Peyer's patch (tissue), 4 donors: ENCODE data around the gene AGBL3. TPM values are rescaled to one million over a fixed set of nuclear protein-coding genes. Genes with fewer than 3 reads are reported as not detected.

Source experiments
- DNase-seq, 3 donors: peaks; one replicate each; pipeline ENCODE4 v3.0.0-alpha.2; 2017 to 2019
- H3K27ac ChIP-seq, 4 donors: fragments of 200-600 bp; sonication (generic); one replicate each; pipeline ENCODE4 v1.5.1; 2016 to 2019
- H3K27me3 ChIP-seq, 2 donors: fragments of 200-600 bp; sonication (generic); one replicate each; pipeline ENCODE4 v1.5.1; 2019
- H3K36me3 ChIP-seq, 3 donors: fragments of 200-600 bp; sonication (generic); one replicate each; pipeline ENCODE4 v1.5.1; 2016 to 2019
- H3K4me1 ChIP-seq, 4 donors: fragments of 200-600 bp; sonication (generic); one replicate each; pipeline ENCODE4 v1.5.1; 2016 to 2019
- H3K4me3 ChIP-seq, 4 donors: fragments of 200-600 bp; sonication (generic); 1 replicate in 3 of 4; 2 replicates in 1 of 4; pipeline ENCODE4 v1.5.1; 2016 to 2019; ENCODE audit warnings: mild to moderate bottlenecking in 1 of 4
- H3K9me3 ChIP-seq, 4 donors: fragments of 200-600 bp; sonication (generic); one replicate each; pipeline ENCODE4 v1.5.1; 2016 to 2019; ENCODE audit warnings: mild to moderate bottlenecking in 1 of 4
- POLR2A ChIP-seq, 2 donors: fragments of 450-650 bp; IDR thresholded peaks; one replicate each; pipeline ENCODE4 v1.5.1; 2017; ENCODE audit warnings: antibody characterized with exemption in 2 of 2, mild to moderate bottlenecking in 2 of 2, moderate library complexity in 2 of 2
- total RNA-seq, 4 donors: library from RNA; depleted of rRNA; stranded (reverse); fragments of >200 nt; gene quantifications; one replicate each; pipeline ENCODE4 v1.1.0, GENCODE V29; 2016
- TF ChIP-seq, protein P1 (sequence below), 6 experiments: fragments of 450-650 bp in 4 of 6; fragments of 200-600 bp in 2 of 6; sonication (generic) in 1 of 6; IDR thresholded peaks; one replicate each; pipeline ENCODE4 v1.5.1; 2017 to 2019; ENCODE audit warnings: antibody characterized with exemption in 6 of 6, mild to moderate bottlenecking in 3 of 6, moderate library complexity in 1 of 6

The AGBL3 gene
- total RNA-seq, 4 donors from 2014 or later, result 0.38 to 8.4 (median 4.3) TPM

GRCh38 chr7:135098391-135098790 lies 112.1 kb downstream of the AGBL3 start:
- Histone ChIP-seq H3K4me1 (no peaks in the 10 kb centered on the region), H3K4me3 (no peak overlapping the region), H3K36me3 (no peaks in the 10 kb centered on the region), H3K27me3 (no peaks in the 10 kb centered on the region), H3K9me3 (no peaks in the 10 kb centered on the region), H3K27ac (no peak overlapping the region)
- TF ChIP-seq POLR2A (IDR thresholded peaks at IDR 0.05), result no peak
- TF ChIP-seq, protein P1, sequence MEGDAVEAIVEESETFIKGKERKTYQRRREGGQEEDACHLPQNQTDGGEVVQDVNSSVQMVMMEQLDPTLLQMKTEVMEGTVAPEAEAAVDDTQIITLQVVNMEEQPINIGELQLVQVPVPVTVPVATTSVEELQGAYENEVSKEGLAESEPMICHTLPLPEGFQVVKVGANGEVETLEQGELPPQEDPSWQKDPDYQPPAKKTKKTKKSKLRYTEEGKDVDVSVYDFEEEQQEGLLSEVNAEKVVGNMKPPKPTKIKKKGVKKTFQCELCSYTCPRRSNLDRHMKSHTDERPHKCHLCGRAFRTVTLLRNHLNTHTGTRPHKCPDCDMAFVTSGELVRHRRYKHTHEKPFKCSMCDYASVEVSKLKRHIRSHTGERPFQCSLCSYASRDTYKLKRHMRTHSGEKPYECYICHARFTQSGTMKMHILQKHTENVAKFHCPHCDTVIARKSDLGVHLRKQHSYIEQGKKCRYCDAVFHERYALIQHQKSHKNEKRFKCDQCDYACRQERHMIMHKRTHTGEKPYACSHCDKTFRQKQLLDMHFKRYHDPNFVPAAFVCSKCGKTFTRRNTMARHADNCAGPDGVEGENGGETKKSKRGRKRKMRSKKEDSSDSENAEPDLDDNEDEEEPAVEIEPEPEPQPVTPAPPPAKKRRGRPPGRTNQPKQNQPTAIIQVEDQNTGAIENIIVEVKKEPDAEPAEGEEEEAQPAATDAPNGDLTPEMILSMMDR (IDR thresholded peaks at IDR 0.05), result no peak
- no peak for DNase-seq

- H3K27me3 ChIP-seq, result no peaks in the 10 kb centered on the region
- no peak overlapping the region for H3K27ac ChIP-seq
- no peaks in the 10 kb centered on the region for H3K9me3 ChIP-seq
- TF ChIP-seq, protein P1 (IDR thresholded peaks at IDR 0.05), result no peak
- no peak for TF ChIP-seq POLR2A (IDR thresholded peaks at IDR 0.05)
- H3K4me3 ChIP-seq, result no peak overlapping the region
- H3K36me3 ChIP-seq, result no peaks in the 10 kb centered on the region
- H3K4me1 ChIP-seq, result no peaks in the 10 kb centered on the region
- DNase-seq, result no peak
Observed at GRCh38 chr7:135100856-135101255, 114.5 kb downstream of the AGBL3 start.

GRCh38 chr7:135102372-135102771 lies 116.1 kb downstream of the AGBL3 start:
- H3K4me3 ChIP-seq, result no peak overlapping the region
- no peak for DNase-seq
- H3K9me3 ChIP-seq, result no peaks in the 10 kb centered on the region
- no peak overlapping the region for H3K27ac ChIP-seq
- TF ChIP-seq, protein P1 (IDR thresholded peaks at IDR 0.05), result no peak
- TF ChIP-seq POLR2A (IDR thresholded peaks at IDR 0.05), result no peak
- H3K36me3 ChIP-seq, result no peaks in the 10 kb centered on the region
- no peaks in the 10 kb centered on the region for H3K4me1 ChIP-seq
- no peaks in the 10 kb centered on the region for H3K27me3 ChIP-seq

- no peak for DNase-seq
- Histone ChIP-seq H3K9me3 (no peaks in the 10 kb centered on the region), H3K27me3 (no peaks in the 10 kb centered on the region), H3K27ac (no peak overlapping the region), H3K4me3 (no peak overlapping the region), H3K4me1 (no peaks in the 10 kb centered on the region), H3K36me3 (no peaks in the 10 kb centered on the region)
- TF ChIP-seq, protein P1 (IDR thresholded peaks at IDR 0.05), result no peak
- TF ChIP-seq POLR2A (IDR thresholded peaks at IDR 0.05), result no peak
Observed at GRCh38 chr7:135109562-135109961, 123.3 kb downstream of the AGBL3 start.

GRCh38 chr7:135109976-135110375 lies 123.7 kb downstream of the AGBL3 start:
- TF ChIP-seq POLR2A (IDR thresholded peaks at IDR 0.05), result no peak
- TF ChIP-seq, protein P1 (IDR thresholded peaks at IDR 0.05), result no peak
- H3K4me1 ChIP-seq, result no peaks in the 10 kb centered on the region
- H3K4me3 ChIP-seq, result no peak overlapping the region
- H3K27me3 ChIP-seq, result no peaks in the 10 kb centered on the region
- no peak for DNase-seq
- H3K9me3 ChIP-seq, result no peaks in the 10 kb centered on the region
- no peaks in the 10 kb centered on the region for H3K36me3 ChIP-seq
- H3K27ac ChIP-seq, result no peak overlapping the region

GRCh38 chr7:135111379-135111778 lies 125.1 kb downstream of the AGBL3 start:
- H3K27ac ChIP-seq, result no peak overlapping the region
- no peaks in the 10 kb centered on the region for H3K36me3 ChIP-seq
- TF ChIP-seq POLR2A (IDR thresholded peaks at IDR 0.05), result no peak
- TF ChIP-seq, protein P1 (IDR thresholded peaks at IDR 0.05), result no peak
- H3K27me3 ChIP-seq, result no peaks in the 10 kb centered on the region
- H3K4me1 ChIP-seq, result no peaks in the 10 kb centered on the region
- H3K9me3 ChIP-seq, result no peaks in the 10 kb centered on the region
- H3K4me3 ChIP-seq, result no peak overlapping the region
- DNase-seq, result no peak
